Activated CD8-positive, alpha-beta memory T cell treated with anti-CD3 and anti-CD28 coated beads for 1 hour (primary cell): Measurements from ENCODE around the gene SYT11.
A peak's percentile ranks its signal among the peaks of the same experiment; 100 is the strongest.
"Not testable (repeated sequence)": the region's sequence is repeated elsewhere in the genome, so short reads cannot be mapped to it uniquely, and the experiment has no call there.

ENCODE experiments used
- DNase-seq, 2 donors: peaks; one replicate each; pipeline ENCODE4 v3.0.0-alpha.2; 2020; ENCODE audit warnings: low read depth in 1 of 2; ENCODE audit errors: extremely low read depth in 1 of 2

The SYT11 gene

DNA sequence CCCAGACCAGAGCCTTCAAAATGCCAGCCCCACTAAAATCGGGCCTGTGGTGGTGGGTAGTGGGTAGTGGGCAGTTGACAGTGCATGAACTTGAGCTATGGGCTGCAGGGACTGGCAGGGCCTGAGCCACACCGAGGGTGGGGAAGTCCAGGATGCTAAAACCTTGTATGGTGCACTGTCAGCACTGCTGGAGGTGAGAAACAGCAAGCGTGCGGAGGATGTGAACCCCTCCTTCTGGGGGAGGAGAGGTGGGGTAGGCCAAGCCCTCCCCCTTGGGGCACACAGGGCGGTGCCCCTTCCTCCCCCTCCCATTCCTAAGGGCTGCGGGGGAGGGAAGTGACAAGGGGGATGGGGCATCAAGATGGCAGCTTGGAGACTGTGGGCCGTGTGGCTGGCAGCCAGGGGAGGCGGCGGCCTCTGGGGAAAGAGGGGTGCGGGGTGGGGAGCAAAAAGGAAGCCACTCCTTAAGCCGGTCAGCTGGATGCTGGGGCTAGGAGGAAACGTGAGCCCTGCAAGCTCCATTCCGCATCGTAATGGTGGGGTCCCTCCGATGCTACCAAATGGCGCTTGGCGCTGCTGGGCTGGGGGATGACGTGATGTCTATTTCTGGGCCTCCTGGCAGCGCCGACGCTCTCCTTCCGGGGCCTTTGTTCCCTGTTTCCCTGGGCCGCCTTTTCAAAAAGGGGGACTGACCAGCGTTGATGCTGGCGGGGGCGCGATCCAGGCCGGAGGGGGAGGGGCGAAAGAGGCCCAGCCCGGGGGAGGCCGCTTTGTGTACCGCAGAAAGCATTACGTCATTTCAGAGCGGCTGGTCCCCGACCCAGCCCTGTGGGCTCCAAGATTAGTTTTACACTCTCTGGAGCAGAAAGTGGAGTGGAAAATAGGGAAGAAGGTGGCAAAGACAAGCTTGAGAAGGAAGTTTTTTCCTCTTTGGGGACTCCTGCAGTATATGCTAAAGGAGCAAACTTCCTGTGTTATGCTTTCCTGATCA, 809 bp downstream of the SYT11 start:
- peak; percentile 10 to 37 for DNase-seq

DNA sequence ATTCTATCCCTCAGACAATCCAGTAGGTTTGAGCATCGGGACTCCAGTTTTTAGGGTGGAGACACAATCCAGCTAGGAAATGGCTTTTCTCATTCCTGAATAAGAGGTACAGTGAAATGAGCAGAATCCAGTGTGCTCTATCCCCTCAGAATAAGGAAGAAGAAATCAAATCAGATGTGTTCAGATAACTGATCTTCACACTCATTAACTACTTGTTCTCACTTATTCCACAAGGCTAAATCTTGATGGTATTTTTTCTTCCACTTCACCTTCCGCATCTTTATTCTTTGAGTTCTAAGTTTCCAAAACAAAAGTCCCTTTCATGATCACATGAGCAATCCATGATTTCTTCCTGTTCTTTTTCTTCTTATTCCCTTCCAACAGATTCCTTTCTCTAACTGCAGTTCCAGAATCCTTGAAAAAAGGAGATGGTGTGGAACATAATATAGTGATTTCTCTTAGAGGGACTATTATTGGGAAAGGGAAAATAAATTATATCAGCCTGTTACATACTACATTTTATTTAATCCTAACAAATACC, 1.7 kb downstream of the SYT11 start:
- DNase-seq, result no peak

DNA sequence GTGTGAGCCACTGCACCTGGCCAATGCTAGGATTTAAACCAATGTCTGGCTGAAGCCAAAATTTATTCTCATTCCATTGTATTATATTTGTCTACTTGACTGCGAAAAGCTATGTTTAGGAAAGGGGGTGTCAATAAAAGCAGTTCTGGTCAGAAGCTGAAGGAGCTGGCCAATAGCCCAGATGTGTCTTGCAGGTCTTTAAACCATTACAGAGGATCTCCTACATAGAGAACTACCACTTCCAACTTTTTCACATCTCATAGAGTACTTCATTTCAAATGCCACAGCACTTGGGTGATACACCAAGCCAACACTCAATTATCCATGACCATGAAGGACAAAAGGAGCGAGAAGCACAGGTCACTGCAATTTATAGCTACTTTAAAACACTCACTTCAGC, 2.5 kb downstream of the SYT11 start:
- DNase-seq, result no peak

DNA sequence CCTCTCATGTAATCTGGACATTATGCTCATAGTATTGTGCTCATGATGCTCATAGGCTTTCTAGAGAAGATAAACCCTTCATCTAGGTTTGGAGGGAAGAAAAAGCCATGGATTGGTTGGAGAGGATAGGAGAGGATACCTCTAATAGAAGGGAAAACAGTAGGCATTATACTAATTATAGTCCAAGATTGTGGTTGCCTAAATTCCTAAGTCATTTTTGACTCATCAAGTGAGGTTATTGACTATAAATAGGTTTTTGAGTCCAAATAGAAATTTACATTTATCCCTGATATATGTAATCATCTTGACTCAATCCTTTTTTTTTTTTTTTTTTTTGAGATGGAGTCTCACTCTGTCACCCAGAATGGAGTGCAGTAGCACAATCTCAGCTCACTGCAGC, 5.0 kb downstream of the SYT11 start:
- no peak for DNase-seq

DNA sequence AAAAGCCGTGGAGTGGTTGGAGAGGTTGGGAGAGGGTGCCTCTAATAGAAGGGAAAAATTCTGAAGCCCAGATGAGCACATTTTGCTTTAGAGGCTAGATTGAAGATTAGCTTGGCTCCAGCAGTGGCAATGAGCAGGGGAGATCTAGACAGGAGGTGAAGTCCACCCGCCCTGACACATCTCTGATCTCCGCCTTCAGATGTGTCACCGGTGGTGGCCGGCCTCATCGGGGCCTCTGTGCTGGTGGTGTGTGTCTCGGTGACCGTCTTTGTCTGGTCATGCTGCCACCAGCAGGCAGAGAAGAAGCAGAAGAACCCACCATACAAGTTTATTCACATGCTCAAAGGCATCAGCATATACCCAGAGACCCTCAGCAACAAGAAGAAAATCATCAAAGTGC, 8.4 kb downstream of the SYT11 start:
- DNase-seq, result no peak

DNA sequence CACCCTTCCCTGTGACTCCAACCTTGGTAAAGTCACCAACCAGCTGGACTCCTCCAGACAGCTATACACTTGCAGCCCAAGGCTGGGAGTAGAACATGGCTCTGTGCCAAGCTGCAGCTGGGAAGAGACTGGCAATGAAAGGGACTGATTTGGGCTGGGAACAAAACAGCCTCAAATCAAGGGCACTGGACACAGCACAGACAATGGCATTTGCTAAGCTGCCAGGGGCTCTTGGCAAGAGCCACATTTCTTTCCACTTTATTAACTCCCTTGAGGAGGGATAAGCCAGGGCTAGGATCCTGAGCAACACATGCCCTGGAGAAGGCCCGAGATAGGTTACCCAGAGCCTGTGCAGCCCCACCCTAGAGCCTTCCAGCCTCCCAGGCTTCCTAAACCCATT, 12.0 kb downstream of the SYT11 start:
- no peak for DNase-seq

DNA sequence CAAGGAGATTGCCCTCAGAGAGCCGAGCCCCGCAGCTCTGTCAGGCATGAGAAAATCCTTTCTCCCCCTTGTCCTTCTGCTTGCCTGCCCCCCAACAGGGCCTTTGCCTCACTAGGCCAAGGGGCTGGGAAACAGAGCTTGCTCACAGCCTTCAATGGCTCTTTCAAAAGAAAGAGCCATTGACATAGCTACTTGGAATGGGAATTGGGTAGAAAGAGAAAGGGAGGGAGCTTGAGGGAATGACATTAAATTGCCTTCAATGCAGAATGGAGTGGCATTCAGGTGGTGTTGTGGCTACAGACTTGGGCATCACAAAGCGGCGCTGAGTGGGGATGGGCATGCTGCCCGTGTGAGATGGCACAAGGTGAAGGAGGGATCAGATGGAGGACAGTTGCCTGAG, 13.2 kb downstream of the SYT11 start:
- no peak for DNase-seq

DNA sequence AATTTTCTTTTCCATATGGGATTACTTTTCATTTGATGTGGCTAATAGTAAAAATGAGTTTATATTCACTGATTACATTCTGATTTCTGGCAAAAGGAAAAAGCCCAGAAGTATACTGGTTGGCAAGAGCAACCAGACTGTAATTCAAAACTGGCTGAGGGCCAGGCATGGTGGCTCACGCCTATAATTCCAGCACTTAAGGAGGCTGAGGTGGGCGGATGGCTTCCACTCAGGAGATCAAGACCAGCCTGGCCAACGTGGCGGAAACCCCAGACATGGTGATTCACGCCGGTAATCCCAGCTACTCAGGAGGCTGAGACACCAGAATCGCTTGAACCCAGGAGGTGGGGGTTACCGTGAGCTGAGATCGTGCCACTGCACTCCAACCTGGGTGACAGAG, 14.5 kb downstream of the SYT11 start:
- DNase-seq, result no peak

DNA sequence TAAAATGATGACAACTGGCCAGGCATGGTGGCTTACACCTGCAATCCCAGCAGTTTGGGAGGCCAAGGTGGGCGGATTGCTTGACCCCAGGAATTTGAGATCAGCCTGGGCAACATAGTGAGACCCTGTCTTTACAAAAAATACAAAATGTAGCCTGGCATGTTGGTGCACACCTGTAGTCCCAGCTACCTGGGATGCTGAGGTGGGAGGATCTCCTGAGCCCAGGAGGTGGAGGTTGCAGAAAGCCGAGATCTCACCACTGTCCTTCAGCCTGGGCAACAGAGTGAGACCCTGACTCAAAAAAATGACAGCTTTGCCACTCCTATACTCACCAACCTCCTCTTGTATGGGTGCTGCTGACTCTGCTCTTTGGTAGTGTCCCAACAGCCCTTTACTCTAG, 18.6 kb downstream of the SYT11 start:
- DNase-seq, result no peak

DNA sequence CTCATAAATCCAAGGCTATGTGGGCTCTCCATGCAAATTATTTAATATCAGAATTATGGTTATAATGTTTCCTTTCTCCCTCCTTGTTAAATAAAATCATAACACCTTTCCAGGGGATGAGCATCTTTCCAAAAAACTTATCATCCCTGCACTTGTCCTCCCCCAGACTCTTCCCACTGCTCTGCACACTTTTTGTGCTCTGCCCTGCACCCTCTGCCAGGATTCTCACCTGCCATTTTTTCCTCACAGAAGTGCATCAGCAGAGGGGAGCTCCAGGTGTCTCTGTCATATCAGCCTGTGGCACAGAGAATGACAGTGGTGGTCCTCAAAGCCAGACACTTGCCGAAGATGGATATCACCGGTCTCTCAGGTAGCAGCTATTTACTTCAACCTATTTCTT, 20.9 kb downstream of the SYT11 start:
- DNase-seq, result no peak

DNA sequence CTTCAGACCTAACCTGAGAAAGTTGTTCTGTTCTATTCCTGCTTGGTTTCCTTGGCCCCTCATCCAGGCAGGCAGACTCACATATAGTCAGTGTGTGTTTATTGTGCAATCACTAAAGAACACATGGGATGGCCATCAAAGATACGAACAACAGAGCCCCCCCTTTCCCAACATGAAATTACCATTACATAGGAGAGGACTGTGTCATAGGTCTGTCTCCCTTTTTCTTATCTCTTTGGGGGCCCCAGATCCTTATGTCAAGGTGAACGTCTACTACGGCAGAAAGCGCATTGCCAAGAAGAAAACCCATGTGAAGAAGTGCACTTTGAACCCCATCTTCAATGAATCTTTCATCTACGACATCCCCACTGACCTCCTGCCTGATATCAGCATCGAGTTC, 21.6 kb downstream of the SYT11 start:
- DNase-seq, result no peak

DNA sequence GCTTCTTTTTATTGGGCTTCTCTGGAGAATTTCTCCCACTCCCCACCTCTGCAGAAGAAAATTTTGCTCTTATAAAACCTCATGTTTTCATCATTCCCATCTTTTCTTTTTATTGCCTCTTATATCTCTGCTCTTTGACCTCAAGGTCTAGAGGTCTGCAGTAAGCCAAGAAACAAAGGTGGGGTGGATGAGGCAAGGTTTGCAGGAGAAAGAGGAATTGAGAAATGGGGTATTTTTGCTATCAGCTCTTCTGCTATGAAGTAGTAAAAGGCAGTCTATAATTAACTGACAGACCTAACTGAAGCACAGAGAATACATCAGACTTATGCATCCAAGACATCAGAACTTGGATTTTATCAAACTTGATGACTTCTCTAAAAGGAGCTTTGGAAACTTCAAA, 22.9 kb downstream of the SYT11 start:
- no peak for DNase-seq

DNA sequence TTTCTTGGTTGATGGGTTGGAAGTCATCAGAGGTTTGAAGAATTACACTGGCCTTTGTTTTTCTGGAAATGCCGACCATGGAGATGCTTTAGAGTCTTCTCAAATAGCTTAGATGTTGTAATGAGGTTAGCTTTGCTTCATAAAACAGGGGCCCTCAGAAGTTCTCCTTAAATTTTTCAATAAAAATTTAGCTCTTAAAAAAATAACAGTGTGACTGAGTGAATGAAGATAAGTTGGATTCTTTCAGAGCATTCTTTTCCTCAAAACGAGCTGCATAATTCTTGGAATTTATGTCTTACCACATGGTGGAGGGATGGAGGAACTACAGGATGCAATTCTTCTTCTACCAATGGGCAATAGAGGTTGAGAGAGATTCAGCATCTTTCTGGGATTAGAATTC, 23.4 kb downstream of the SYT11 start:
- no peak for DNase-seq

DNA sequence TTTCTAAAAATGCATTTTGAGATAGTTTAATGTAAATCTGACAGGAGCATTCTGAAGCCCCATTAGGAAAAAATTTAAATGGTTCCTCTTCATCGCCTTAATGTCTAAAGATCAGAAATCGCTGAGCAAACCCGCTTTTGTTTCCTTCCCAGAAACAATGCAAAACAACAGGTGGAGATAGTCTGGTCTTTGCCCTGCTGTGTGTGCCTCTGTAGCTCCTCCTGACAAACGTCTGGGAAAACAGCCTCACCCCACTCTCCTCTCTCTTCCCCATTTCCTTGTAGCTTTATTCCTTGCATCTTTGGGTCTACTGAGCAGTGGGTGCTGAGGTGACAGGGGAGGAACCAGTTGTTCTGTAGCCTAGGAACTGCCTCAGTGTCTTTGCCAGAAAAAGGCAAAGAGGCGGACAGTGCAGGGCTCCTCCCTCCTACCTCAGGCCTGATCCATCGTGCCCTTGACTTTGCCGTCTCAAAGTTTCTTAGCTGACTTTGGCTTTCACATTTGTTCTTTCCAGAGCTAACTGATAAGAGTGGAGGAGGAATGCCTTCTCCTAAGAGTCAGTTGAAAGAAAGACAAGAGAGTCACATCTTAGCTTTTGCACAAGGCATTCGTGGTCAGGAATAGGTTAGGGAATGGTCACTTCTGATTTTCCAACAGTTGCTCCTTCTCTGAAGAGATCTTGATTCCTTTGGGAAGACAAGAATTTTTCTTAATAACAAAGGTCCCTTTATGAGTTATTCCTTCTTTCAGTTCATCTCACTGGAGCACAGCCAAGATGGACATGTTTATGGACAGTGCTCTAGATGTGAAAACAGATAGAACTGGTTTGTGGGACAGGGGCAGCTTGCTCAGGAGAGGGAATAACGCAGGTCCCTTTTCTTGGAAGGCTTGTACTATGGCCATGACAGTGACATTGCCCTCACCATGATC, 24.9 kb downstream of the SYT11 start:
- DNase-seq, result no peak

DNA sequence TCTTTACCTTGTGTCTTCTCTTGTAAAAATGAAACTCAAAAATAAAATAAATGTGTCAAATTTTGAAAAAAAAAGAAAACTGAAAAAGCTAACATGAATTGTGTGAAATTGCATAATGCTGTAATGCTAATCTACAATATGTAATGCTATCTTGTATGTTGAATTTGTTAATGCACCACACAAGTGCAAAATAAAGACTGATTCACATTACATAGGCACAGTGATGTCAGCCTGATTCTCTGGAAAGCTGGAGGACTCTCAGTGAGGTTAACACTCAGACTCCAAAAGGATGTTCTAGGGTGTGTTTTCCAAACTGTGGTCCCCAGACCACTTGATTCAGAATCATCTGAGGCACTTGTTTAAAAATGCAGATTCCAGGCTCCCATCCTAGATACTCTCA, 25.6 kb downstream of the SYT11 start:
- DNase-seq, result no peak

DNA sequence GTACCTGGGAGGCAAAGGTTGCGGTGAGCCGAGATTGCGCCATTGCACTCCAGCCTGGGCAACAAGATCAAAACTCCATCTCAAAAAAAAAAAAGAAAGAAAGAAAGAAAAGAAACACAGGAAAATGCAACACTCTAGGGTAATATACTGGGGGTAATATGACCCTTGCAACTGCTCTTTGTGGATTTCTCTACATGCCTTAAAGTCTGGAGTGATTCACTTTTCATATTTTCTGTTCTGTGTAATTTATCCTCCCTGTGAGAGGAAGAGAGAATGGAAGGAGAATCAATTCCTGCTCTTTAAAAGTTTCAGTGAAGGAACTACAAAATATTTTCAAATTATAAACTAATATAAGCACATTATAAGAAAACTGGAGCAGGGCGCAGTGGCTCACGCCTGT, 29.1 kb downstream of the SYT11 start:
- no peak for DNase-seq

DNA sequence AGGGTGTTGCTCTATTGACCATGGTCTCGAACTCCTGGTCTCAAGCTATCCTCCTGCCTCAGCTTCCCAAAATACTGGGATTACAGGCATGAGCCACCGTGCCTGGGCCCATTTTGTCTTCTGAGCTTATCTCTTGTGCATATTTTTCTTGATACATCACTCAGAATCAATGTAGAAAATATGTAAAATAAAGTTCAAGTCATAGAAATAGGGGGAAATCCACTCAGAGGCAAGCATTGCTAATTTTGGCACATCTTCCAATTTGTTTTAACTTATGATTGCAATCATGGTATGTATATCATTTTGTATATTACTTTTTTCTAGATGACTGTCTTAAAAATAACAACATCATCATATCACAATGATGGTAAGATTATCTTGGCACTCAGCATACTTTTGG, 30.2 kb downstream of the SYT11 start:
- DNase-seq, result no peak

DNA sequence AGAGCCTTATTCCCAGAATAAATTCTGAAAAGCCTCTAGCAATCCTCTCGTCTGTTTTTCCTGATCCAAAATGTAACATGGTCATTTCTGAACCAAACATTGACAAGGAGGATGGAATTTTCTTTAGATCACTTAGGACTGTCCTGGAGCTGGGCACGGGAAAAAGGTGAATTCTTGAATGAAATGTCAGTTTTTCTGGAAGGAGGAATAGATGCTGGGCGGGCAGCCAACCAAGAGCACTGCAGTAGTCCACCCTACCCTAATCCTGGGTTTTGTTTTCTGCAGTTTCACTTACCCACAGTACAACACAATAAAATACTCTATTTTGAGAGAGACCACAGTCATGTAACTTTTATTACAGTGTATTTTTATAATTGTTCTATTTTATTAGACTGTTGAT, 30.9 kb downstream of the SYT11 start:
- no peak for DNase-seq

DNA sequence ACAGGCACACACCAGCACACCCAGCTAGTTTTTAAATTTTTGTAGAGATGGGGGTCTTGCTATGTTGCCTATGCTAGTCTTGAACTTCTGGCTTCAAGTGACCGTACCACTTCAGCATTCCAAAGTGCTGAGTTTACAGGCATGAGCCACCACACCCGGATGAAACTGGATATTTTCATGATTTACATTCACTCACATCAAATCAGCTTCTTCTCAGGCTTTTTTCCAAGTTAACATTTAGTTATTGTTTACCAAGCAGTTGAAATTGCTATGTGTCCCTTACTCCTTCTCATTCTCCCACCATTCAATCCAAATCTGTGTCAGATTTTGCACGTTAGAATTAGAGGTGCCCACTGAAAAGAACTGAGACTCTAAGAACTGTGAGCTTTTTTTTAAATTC, 33.4 kb downstream of the SYT11 start:
- no peak for DNase-seq

DNA sequence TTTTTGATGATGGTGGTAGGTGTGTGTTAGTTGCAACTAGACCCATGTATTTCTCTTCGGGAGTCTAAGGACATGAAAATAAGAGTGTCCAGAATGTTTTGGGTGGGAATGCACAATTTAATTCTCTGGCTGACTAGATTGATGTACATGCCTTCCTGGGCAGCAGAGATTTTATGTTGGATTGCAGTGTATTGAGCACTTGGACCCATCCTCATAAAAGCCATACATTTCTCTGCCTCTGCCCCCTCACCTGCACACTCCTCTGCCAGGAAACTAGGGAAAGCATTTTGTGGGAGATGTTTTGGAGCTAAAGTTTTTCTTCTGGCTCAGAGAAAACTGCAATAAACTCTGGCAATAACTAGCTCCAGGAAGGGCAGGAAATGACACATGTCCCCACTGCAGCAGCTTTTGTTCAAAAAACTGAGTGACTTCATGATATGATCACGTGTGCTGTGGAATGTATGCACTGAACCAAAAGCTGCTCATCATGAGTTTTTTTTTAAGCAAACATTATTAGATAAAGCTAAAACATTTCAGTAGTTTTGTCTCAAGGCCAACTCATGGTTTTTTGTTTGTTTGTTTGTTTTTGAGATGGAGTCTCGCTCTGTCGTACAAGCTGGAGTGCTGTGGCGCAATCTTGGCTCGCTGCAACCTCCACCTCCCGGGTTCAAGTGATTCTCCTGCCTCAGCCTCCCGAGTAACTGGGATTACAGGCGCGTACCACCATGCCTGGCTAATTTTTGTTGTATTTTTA, 34.2 kb downstream of the SYT11 start:
- no peak for DNase-seq

DNA sequence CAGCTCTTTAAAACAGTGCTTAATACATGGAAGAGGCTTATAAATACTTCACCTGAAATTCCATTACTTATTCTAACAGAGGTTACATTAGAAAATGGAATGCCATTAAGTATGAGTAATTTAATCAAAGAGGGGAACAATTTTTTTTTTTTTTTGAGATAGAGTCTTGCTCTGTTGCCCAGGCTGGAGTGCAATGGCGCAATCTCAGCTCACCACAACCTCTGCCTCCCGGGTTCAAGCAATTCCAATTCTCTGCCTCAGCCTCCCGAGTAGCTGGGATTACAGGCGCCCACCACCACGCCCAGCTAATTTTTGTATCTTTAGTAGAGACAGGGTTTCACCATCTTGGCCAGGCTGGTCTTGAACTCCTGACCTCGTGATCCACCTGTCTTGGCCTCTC, 36.2 kb downstream of the SYT11 start:
- not testable (repeated sequence) for DNase-seq
